Measurements from ENCODE around the gene JSRP1.

JSRP1 gene

GRCh38 chr19:2286402-2287140, 30.4 kb upstream of the JSRP1 start:
- Histone ChIP-seq H3K4me1 (ENCODE audit: control insufficient read depth, insufficient read depth, low read length) (no peaks in the 10 kb centered on the region), H3K36me3 (ENCODE audit: control insufficient read depth in 2 of 2, insufficient read depth in 1 of 2, low read length in 2 of 2) (no peaks in the 10 kb centered on the region), H3K4me3 (ENCODE audit: low read depth, low read length) (no peak overlapping the region), H3K9me3 (ENCODE audit: control insufficient read depth, insufficient read depth, low read depth, low read length) (no peaks in the 10 kb centered on the region), H3K27ac (ENCODE audit: extremely low read depth, low read depth, low read length) (no peak overlapping the region)
- ChIA-PET CTCF (no interaction called here), POLR2A (no interaction called here)
- TF ChIP-seq ZNF211 (tag by site-specific recombination; IDR thresholded peaks at IDR 0.05; ENCODE audit: low read depth) (no peak), ZNF768 (tag by site-specific recombination; IDR thresholded peaks at IDR 0.05) (0 out of 2 replicates have a peak, but pooled peaks have one; percentile 31)

- no peaks in the 10 kb centered on the region for H3K4me1 ChIP-seq (ENCODE audit: control insufficient read depth, insufficient read depth, low read length)
- H3K27ac ChIP-seq (ENCODE audit: extremely low read depth, low read depth, low read length) = no peak overlapping the region
- no peak for TF ChIP-seq PRDM1 (tag by site-specific recombination; IDR thresholded peaks at IDR 0.05)
- 0 out of 2 replicates have a peak, but pooled peaks have one; percentile 32 for TF ChIP-seq KLF8 (tag by site-specific recombination; IDR thresholded peaks at IDR 0.05)
- TF ChIP-seq ZNF341 (tag by site-specific recombination; IDR thresholded peaks at IDR 0.05; ENCODE audit: low read depth) = no peak
- TF ChIP-seq WT1 (tag by site-specific recombination; IDR thresholded peaks at IDR 0.05) = no peak
- no peak for TF ChIP-seq ZBTB49 (tag by site-specific recombination; IDR thresholded peaks at IDR 0.05; ENCODE audit: low read depth)
- no peak for TF ChIP-seq ZNF792 (tag by site-specific recombination; IDR thresholded peaks at IDR 0.05)
- TF ChIP-seq ZNF121 (tag by site-specific recombination; IDR thresholded peaks at IDR 0.05) = peak; percentile 99
- H3K36me3 ChIP-seq (ENCODE audit: control insufficient read depth in 2 of 2, insufficient read depth in 1 of 2, low read length in 2 of 2) = no peaks in the 10 kb centered on the region
- ChIA-PET POLR2A (no interaction called here), CTCF (interaction anchor here (0.6 to 0.7 kb wide), 2 partner anchors 31 to 365 kb away, joined by 3 read pairs; no protein-coding TSS in a partner anchor)
- H3K9me3 ChIP-seq (ENCODE audit: control insufficient read depth, insufficient read depth, low read depth, low read length) = no peaks in the 10 kb centered on the region
- H3K4me3 ChIP-seq (ENCODE audit: low read depth, low read length) = no peak overlapping the region
Measured at GRCh38 chr19:2283835-2284507, 27.8 kb upstream of the JSRP1 start.

- H3K4me3 ChIP-seq (ENCODE audit: low read depth, low read length) = no peak overlapping the region
- H3K27ac ChIP-seq (ENCODE audit: extremely low read depth, low read depth, low read length) = no peak overlapping the region
- H3K4me1 ChIP-seq (ENCODE audit: control insufficient read depth, insufficient read depth, low read length) = no peaks in the 10 kb centered on the region
- TF ChIP-seq ZNF585B (tag by site-specific recombination; IDR thresholded peaks at IDR 0.05) (no peak), ZNF121 (tag by site-specific recombination; IDR thresholded peaks at IDR 0.05) (0 out of 2 replicates have a peak, but pooled peaks have one; percentile 8)
- POLR2A ChIA-PET = no interaction called here
- H3K9me3 ChIP-seq (ENCODE audit: control insufficient read depth, insufficient read depth, low read depth, low read length) = no peaks in the 10 kb centered on the region
- H3K36me3 ChIP-seq (ENCODE audit: control insufficient read depth in 2 of 2, insufficient read depth in 1 of 2, low read length in 2 of 2) = no peaks in the 10 kb centered on the region
- CTCF ChIA-PET = no interaction called here
Measured at GRCh38 chr19:2282862-2283237, 26.6 kb upstream of the JSRP1 start.

- Histone ChIP-seq H3K27ac (ENCODE audit: extremely low read depth, low read depth, low read length) (no peak within 1 kb of the TSS), H3K36me3 (ENCODE audit: control insufficient read depth in 2 of 2, insufficient read depth in 1 of 2, low read length in 2 of 2) (no peaks in the 10 kb centered on the region), H3K9me3 (ENCODE audit: control insufficient read depth, insufficient read depth, low read depth, low read length) (no peaks in the 10 kb centered on the region), H3K4me3 (ENCODE audit: low read depth, low read length) (no peak within 1 kb of the TSS), H3K4me1 (ENCODE audit: control insufficient read depth, insufficient read depth, low read length) (no peaks in the 10 kb centered on the region)
- ChIA-PET CTCF (interaction anchor here (0.6 kb wide), 1 partner anchor 329 kb away, joined by 3 read pairs; no protein-coding TSS in a partner anchor), POLR2A (interaction anchor here (0.6 kb wide), 1 partner anchor 444 kb away, joined by 5 read pairs; no protein-coding TSS in a partner anchor)
- TF ChIP-seq ZIC2 (tag by site-specific recombination; IDR thresholded peaks at IDR 0.05) (peak; percentile 49; the same call in 1 of the 2 replicates), ZBTB10 (tag by site-specific recombination; IDR thresholded peaks at IDR 0.05) (no peak), GLIS1 (tag by site-specific recombination; IDR thresholded peaks at IDR 0.05) (peak; percentile 72), ZNF211 (tag by site-specific recombination; IDR thresholded peaks at IDR 0.05; ENCODE audit: low read depth) (no peak), ZNF600 (tag by site-specific recombination; IDR thresholded peaks at IDR 0.05) (peak; percentile 29; the same call in 1 of the 2 replicates), ZNF37A (tag by site-specific recombination; IDR thresholded peaks at IDR 0.05) (no peak), ZNF654 (tag by site-specific recombination; IDR thresholded peaks at IDR 0.05; ENCODE audit: low read depth) (no peak), ZNF658 (tag by site-specific recombination; IDR thresholded peaks at IDR 0.05) (no peak), ZNF146 (tag by site-specific recombination; IDR thresholded peaks at IDR 0.05) (no peak), ZSCAN30 (tag by site-specific recombination; IDR thresholded peaks at IDR 0.05) (no peak), GLIS2 (tag by site-specific recombination; IDR thresholded peaks at IDR 0.05) (peak; percentile 33; the same call in 1 of the 2 replicates), ZNF341 (tag by site-specific recombination; IDR thresholded peaks at IDR 0.05; ENCODE audit: low read depth) (peak; percentile 78), SP2 (tag by site-specific recombination; IDR thresholded peaks at IDR 0.05) (peak; percentile 48)
Measured at GRCh38 chr19:2282062-2282861, 26.0 kb upstream of the JSRP1 start, which contains the start of gene PEAK3. PEAK3 (minus strand) TSS chr19:2282175; CDS start chr19:2280931, 1,244 bp downstream.

All from HEK293 (cell line).